GF-D8 (cell line): ENCODE results near the gene SRD5A3.
A peak's percentile ranks its signal among the peaks of the same experiment; 100 is the strongest.

ENCODE experiments used
- DNase-seq: peaks from one replicate; lab custom pipeline; 2025; lab: John Stamatoyannopoulos, UW

Gene SRD5A3

DNA sequence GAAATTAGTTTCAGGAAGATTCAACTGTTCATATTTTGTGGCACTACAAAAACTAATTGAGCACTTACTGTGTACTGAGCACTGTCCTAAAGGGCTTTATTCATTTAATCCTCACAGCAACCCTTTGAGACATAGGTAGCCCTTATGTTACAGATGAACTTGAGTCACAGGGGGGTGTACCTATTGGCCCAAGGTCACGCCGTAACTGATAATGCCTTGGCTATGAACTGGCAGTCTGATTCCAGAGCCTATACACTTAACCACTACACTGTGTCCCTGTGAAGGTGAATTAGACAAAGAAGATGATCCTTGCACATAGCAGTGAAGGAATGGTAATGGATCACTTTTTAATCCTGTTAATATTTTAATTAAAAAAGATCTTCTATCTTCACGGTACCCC lies 61.7 kb downstream of the SRD5A3 start:
- DNase-seq, result no peak

DNA sequence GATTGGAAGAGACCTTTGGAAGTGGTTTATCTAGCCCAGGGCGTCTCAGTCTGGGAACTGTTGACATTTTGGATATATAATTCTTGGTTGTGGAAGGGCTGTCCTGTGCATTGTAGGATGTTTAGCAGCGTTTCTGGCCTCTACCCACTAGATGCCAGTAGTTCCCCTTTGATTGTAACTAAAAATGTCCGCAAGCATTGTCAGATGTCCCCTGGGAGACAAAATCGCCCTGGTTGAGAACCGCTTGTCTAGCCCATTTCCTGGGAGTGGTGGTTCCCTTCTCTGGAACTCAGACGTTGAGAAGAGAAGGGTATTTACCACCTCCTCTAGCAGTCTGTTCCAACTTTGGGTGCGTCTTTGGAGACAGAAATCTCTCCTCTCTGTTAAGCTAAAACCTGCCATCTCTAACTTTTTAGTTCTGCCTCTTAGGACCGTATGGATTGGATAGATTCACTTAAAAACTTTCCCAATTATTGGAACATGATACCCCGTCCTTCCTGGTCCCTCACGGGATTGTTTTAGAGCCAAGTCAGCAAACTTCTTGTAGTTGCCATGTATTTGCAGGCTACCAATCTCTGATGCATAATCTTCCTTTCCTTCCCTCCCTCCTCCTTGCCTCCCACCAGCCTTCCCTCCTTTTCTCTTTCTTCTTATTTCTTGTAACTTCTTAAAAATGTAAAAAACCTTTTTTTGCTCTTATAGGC lies 63.6 kb downstream of the SRD5A3 start:
- peak; percentile 47 for DNase-seq

DNA sequence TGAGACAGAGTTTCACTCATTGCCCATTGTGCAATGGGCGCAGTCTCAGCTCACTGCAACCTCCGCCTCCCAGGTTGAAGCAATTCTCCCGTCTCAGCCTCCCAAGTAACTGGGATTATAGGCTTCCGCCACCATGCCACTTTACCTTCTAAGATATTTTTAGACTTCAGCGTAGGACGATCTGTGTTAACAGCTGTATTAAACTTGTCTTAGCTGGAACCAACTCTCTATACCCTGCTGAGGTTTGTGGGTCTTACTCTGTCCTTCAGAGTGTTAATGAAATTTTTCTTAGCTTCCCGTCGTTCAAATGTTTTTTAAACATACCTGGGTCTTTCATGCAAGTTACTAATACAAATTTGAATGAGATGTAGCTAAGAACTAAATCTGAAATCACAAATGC lies 64.4 kb downstream of the SRD5A3 start:
- DNase-seq, result no peak

- DNase-seq, result no peak
Observed at GRCh38 chr4:55411621-55412020, 65.6 kb downstream of the SRD5A3 start.

DNA sequence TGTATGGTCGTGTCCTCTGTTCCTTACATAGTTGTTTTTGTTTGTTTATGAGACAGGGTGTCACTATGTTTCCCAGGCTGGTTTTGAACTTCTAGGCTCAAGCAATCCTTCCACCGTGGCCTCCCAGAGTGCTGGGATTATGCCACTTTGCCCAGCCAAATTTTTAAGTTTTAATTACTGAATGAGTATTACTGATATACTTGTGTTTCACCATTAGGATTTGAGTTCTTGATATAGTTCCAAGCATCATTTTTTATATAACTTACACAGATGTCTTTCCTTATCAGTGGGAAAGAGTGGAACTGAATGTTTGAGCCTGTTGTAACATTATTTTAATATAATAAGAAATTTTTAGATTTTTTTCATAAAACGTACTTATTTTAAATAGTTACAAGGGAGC lies 70.1 kb downstream of the SRD5A3 start:
- no peak for DNase-seq
